ENCODE measurements around the gene KCNQ1.

Gene KCNQ1

GRCh38 chr11:2426221-2426620, 18.6 kb upstream of the KCNQ1 start:
- FAIRE-seq, result no peak

- no peak for FAIRE-seq
These were observed 17.8 kb upstream of the KCNQ1 start for GRCh38 chr11:2426826-2427521.

DNA sequence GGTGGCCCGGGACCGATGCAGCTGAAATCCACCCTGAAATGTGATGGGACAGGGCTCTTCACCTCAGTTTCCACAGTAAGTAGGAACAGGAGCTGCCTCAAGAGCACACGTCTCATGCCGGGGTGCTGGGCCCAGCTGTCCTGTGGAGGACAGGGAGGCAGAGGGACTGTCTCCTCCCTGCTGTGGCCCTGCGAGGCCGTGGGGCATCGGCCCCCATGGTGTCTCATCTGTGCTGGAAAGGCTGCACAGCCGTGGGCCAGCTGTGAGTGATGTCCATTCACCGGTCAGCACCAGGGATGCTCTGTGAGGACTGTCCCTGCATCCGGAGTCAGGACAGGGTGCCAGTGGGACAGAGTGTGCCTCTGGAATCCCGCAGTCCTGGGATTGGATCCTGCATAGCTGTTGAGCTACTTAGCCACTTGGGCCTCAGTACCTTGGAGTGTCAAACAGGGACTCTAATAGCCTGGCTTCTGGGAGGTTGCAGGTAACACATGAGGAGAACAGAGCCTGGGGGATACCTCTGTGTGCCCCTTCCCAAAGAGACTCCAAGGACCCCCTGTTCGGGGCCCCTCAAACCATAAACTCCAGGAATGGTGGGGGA, 17.0 kb upstream of the KCNQ1 start:
- no peak for FAIRE-seq

DNA sequence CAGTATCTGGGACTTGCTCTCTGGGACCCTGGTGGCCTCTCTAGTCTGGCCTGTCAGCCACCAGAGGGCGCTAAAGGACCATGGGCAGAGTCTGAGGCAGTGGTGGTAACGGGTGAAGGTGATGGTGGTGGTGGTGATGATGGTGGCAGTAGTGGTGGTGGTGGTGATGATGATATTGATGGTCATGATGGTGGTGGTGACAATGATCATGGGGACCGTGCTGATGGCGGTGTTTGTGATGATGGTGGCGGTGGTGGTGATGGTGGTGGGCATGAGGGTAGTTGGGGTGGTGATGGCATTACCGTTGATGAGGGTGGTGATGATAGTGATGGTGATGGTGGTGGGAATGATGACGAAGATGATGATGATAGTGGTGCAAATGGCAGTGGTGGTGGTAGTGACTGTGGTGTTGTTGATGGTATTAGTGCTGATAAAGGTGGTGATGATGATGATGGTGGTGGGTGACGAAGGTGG, 16.4 kb upstream of the KCNQ1 start:
- FAIRE-seq, result no peak

GRCh38 chr11:2431395-2431794, 13.4 kb upstream of the KCNQ1 start:
- FAIRE-seq, result no peak

- FAIRE-seq, result no peak
These were observed 12.6 kb upstream of the KCNQ1 start for GRCh38 chr11:2432171-2432621.

DNA sequence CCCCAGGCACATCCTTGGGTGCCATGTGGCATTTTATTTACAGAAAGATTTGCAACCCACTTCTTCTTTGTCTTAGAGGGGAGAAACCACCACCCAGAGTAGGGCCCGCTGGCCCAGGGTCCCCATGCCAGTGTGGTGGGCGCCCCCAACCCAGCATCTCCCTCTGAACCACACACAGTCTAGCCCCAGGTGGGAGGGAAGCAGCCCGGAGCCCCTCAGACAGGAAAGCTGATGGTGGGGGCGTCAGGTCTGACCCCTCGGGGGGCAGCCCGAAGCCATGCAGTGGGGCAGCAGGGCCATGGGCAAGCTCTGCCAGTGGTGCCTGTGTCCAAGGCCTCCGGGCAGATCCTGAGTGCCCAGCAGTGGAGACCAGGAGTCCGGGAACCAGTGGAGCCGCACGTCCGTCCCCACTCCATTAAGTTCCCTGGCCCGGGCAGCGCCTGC, 12.2 kb upstream of the KCNQ1 start:
- FAIRE-seq, result no peak

DNA sequence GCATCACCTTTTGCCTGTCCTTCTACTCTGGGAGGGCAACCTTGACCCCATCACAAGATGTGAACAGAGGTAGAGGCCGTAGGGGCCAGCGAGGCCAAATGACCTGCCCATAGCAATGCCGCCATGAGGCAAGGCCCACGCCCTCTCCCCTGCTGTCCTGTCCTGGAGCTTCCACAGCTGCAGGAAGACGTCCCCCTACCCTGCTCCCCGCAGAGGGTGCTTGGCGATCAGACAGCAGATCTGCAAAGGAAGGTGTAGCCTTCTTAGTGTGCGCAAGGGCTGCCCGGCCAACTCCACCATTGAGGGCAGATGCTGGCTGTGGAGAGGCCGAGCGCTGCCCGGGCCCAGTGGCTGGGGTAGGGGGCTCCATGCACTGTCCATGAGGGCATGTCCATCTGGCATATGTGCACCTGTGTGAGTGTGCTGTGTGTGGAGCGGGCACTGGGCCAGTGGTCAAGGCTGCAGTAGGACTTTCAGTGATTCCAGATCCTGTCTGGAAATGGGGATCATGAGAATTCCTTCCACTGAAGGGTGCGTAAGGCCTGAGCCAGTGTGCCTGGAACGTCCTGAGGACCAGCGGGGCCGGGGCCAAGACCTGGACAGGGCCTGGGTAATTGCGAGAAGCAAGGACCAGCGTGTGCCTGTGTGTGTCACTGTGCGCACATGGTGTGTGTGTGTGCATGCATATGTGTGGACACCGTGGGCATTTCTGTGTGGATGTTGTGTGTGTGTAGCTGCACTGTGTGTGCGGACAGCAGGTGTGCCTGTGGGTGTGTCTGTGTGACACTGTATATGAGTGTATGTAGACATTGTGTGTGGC, 11.5 kb upstream of the KCNQ1 start:
- FAIRE-seq, result no peak

DNA sequence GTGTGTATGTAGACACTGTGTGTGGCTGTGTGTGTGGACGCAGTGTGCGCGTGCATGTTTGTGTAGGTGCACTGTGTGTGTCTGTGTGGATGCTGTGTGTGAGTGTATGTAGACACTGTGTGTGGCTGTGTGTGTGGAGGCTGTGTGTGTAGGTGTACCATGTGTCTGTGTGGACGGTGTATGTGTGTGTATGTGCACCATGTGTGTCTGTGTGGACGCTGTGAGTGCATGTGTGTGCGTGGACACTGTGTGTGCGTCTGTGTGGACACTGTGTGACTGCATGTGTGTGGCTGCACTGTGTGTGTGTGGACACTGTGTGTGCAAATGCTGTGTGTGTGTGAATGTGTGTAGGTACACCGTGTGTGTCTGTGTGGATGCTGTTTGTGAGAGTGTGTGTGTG, 10.8 kb upstream of the KCNQ1 start:
- no peak for FAIRE-seq

- no peak for FAIRE-seq
These were observed 10.1 kb upstream of the KCNQ1 start for GRCh38 chr11:2434506-2435255.

- FAIRE-seq, result no peak
These were observed 9.4 kb upstream of the KCNQ1 start for GRCh38 chr11:2435288-2436012.

- FAIRE-seq, result no peak
These were observed 8.7 kb upstream of the KCNQ1 start for GRCh38 chr11:2436013-2436520.

DNA sequence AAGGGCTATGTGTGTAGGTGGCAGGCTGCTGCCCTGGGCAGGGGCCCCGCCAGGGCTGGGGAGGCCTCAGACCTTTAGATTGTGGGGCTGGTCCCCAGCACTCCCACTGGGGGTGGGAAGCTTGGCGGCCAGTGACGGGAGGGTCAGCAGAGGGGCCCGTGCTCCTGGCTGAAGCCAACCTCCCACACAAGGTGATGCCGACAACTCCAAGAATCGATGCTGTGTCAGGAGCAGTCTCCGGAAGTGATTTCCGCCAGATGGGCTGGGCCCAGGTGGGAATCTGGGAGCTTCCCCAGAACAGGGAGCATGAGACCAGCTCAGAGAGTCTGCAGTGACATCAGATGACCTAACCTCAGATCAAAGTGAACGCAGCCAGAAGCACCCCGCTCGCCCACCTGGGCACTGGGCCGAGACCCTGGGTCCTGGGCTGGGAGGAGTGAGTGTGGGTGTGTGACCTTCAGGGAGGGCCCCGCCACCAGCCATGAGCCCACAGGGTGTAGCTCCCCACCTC, 8.2 kb upstream of the KCNQ1 start:
- no peak for FAIRE-seq

GRCh38 chr11:2437516-2437915, 7.3 kb upstream of the KCNQ1 start:
- FAIRE-seq, result no peak

- no peak for FAIRE-seq
These were observed 5.0 kb upstream of the KCNQ1 start for GRCh38 chr11:2439820-2440219.

DNA sequence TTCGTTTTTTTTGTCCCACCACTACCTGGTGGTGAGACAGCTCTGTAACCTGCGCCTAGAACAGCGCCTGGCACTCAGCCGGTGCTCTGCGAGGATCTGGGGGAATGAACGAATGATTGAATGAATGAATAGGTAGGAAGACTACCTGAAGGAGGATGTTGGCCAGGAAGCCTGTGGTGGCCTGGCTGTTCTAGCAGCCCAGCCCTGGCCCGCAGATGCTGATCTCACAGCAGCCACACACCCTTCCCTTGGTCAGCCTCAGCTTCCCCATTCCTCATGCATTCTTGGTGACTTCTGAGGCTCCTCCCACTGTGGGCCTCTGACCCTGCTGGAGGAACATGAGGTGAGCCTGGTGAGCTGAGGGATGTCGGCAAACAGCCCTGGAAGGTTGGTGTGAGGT, 4.2 kb upstream of the KCNQ1 start:
- FAIRE-seq, result no peak

DNA sequence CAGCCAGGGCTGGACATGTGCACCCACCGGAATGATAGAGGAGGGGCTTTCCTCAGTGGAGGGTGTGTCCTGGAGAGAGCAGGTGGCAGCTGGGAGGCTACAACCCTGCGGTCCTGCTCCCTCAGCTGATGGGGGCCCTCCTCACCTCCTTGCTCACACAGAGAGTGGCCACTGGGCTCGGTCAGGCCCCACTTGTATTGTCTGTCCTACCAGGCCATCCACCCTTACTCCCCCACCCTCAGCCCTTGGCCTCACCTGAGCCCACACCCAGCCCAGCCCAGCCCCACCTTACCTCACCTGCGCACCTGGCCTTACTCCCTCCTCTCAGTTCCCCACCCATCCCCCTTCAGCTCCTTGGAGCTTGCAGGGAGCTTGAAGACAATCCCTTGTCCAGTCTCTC, 3.6 kb upstream of the KCNQ1 start:
- FAIRE-seq, result no peak

- no peak for FAIRE-seq
These were observed 2.2 kb upstream of the KCNQ1 start for GRCh38 chr11:2442589-2442988.

DNA sequence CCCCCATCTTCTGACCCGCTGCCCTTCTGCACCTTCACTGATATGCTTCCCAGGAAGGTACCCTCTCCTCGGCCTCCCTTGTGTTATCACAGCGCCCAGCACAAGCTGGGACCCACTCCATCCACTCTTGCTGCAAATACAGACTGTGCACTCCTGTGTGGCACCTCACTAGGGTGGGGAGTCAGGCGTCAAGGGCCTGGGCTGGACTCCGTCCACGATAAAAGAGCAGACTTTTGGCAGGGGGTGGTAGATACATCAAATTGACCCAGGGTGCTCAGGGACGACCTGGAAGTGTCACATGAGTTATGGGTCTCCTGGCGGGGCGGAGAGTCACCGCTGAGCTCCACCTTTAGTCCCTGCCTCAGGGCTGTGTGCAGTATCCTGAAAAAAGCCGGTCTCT, 1.4 kb upstream of the KCNQ1 start:
- no peak for FAIRE-seq

- no peak for FAIRE-seq
These were observed 657 bp upstream of the KCNQ1 start, which contains the start of gene TRPM5 for GRCh38 chr11:2443881-2444820. Gene TRPM5, minus strand, starts transcription at chr11:2444514. Its CDS starts 21,478 bp downstream, at chr11:2423036.
